H1 (cell line): Measurements from ENCODE around the gene FOLR1. TPM values are rescaled to one million over a fixed set of nuclear protein-coding genes. Genes with fewer than 3 reads are reported as not detected.

Experiments
- CHD1 ChIP-seq: IDR thresholded peaks from 2 replicates; pipeline ENCODE4 v1.6.1; 2012; ENCODE audit warnings: low read depth, low read length, improper control_type of control experiment
- polyA plus RNA-seq, 7 experiments: library from polyadenylated mRNA; depleted of rRNA in 3 of 7; stranded (reverse) in 5 of 7; unstranded in 2 of 7; fragments of >200 nt in 5 of 7; fragments of 200-250 nt in 2 of 7; gene quantifications; 1 replicate in 5 of 7; 2 replicates in 1 of 7; 4 replicates in 1 of 7; pipeline versions ENCODE4 v1.2.1 to v1.2.3, GENCODE V29; 2011 to 2013; ENCODE audit warnings: missing spikeins in 2 of 7, mixed read lengths in 2 of 7
- total RNA-seq: library from RNA; stranded (reverse); fragmentation: NEBNext Ultra II Directional; extraction: Animal tissue kit (Norgen Biotek cat#: 25700); gene quantifications from 2 replicates; pipeline ENCODE4 v1.2.1, GENCODE V29; 2021

The FOLR1 gene
- total and polyA plus RNA-seq, 2 of the 8 experiments (the other 6 are each of a cell fraction or from before 2014, with no cell fraction given) = 1.3 TPM; not detected in 1

- no peak for TF ChIP-seq CHD1
These were observed 44.8 kb downstream of the FOLR1 start (continued) for GRCh38 chr11:72236774-72237111.
